HEK293 (cell line): Measurements from ENCODE around the gene ABT1.

Experiments
- TF ChIP-seq, protein P1 (sequence below): fragments of 450-650 bp; formaldehyde crosslinking; IDR thresholded peaks from 2 replicates; pipeline ENCODE4 v1.5.1; 2016; ENCODE audit warnings: missing biosample characterization, missing genetic modification characterization
- TF ChIP-seq, protein P2 (sequence below): fragments of 450-650 bp; formaldehyde crosslinking; IDR thresholded peaks from 2 replicates; pipeline ENCODE4 v1.5.1; 2016; ENCODE audit warnings: missing biosample characterization, missing genetic modification characterization

DNA sequence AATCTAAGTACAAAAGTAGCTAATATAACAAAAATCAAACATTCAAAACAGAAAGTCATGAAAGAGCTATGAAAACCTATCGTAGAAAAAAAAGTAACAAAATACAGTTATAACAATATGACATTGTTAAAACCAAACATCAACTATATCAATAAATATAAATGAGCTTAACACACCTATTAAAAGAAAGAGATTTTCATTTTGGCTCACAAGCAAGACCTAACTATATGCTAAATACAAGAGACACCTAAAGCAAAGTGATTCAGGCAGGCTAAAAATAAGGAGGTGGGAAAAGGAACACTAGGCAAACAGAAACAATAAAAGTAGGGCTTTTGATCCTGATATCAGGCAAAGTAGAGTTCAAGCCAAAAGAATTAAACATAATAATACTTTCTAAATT is 49.3 kb downstream of the ABT1 start:
- TF ChIP-seq, protein P1, sequence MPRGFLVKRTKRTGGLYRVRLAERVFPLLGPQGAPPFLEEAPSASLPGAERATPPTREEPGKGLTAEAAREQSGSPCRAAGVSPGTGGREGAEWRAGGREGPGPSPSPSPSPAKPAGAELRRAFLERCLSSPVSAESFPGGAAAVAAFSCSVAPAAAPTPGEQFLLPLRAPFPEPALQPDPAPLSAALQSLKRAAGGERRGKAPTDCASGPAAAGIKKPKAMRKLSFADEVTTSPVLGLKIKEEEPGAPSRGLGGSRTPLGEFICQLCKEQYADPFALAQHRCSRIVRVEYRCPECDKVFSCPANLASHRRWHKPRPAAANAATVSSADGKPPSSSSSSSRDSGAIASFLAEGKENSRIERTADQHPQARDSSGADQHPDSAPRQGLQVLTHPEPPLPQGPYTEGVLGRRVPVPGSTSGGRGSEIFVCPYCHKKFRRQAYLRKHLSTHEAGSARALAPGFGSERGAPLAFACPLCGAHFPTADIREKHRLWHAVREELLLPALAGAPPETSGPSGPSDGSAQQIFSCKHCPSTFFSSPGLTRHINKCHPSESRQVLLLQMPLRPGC (tag by site-specific recombination), result no peak
- TF ChIP-seq, protein P2, sequence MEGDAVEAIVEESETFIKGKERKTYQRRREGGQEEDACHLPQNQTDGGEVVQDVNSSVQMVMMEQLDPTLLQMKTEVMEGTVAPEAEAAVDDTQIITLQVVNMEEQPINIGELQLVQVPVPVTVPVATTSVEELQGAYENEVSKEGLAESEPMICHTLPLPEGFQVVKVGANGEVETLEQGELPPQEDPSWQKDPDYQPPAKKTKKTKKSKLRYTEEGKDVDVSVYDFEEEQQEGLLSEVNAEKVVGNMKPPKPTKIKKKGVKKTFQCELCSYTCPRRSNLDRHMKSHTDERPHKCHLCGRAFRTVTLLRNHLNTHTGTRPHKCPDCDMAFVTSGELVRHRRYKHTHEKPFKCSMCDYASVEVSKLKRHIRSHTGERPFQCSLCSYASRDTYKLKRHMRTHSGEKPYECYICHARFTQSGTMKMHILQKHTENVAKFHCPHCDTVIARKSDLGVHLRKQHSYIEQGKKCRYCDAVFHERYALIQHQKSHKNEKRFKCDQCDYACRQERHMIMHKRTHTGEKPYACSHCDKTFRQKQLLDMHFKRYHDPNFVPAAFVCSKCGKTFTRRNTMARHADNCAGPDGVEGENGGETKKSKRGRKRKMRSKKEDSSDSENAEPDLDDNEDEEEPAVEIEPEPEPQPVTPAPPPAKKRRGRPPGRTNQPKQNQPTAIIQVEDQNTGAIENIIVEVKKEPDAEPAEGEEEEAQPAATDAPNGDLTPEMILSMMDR (tag by site-specific recombination), result no peak
